GM18868 (cell line): Measurements from ENCODE around the gene LUZP1.

ENCODE experiments used
- ATAC-seq: cut with Tn5 transposase; IDR thresholded peaks from one replicate; pipeline ENCODE4 v1.9.1; 2021; ENCODE audit warnings: mild to moderate bottlenecking, moderate library complexity; ENCODE audit not compliant: unreplicated experiment

LUZP1 gene

GRCh38 chr1:23156940-23157339 lies 11.7 kb downstream of the LUZP1 start:
- no peak for ATAC-seq

GRCh38 chr1:23152966-23153684 lies 15.5 kb downstream of the LUZP1 start:
- ATAC-seq: no peak

GRCh38 chr1:23150742-23151141 lies 17.9 kb downstream of the LUZP1 start:
- no peak for ATAC-seq

GRCh38 chr1:23150125-23150524 lies 18.5 kb downstream of the LUZP1 start:
- no peak for ATAC-seq

- no peak for ATAC-seq
These were observed 19.5 kb downstream of the LUZP1 start for GRCh38 chr1:23149114-23149513.

GRCh38 chr1:23148084-23148483 lies 20.6 kb downstream of the LUZP1 start:
- no peak for ATAC-seq

- no peak for ATAC-seq
These were observed 27.6 kb downstream of the LUZP1 start for GRCh38 chr1:23140940-23141596.

- no peak for ATAC-seq
These were observed 33.4 kb downstream of the LUZP1 start for GRCh38 chr1:23135268-23135667.

GRCh38 chr1:23134055-23134454 lies 34.6 kb downstream of the LUZP1 start:
- ATAC-seq: no peak

GRCh38 chr1:23133587-23133986 lies 35.1 kb downstream of the LUZP1 start:
- no peak for ATAC-seq

- ATAC-seq: no peak
These were observed 36.6 kb downstream of the LUZP1 start for GRCh38 chr1:23132033-23132432.

- no peak for ATAC-seq
These were observed 38.8 kb downstream of the LUZP1 start for GRCh38 chr1:23129846-23130245.

- no peak for ATAC-seq
These were observed 41.9 kb downstream of the LUZP1 start for GRCh38 chr1:23126801-23127200.

- no peak for ATAC-seq
These were observed 42.5 kb downstream of the LUZP1 start for GRCh38 chr1:23126200-23126599.

GRCh38 chr1:23125489-23125888 lies 43.2 kb downstream of the LUZP1 start:
- no peak for ATAC-seq

- no peak for ATAC-seq
These were observed 44.2 kb downstream of the LUZP1 start for GRCh38 chr1:23124259-23125026.

- ATAC-seq: no peak
These were observed 45.1 kb downstream of the LUZP1 start for GRCh38 chr1:23123528-23123927.

GRCh38 chr1:23122796-23123195 lies 45.9 kb downstream of the LUZP1 start:
- no peak for ATAC-seq

GRCh38 chr1:23122023-23122748 lies 46.5 kb downstream of the LUZP1 start:
- ATAC-seq: no peak

- no peak for ATAC-seq
These were observed 48.3 kb downstream of the LUZP1 start for GRCh38 chr1:23120383-23120782.
